Right kidney (tissue), 1 donor: ENCODE data around the gene PIKFYVE.
A peak's percentile ranks its signal among the peaks of the same experiment; 100 is the strongest.
"Not testable (repeated sequence)": the region's sequence is repeated elsewhere in the genome, so short reads cannot be mapped to it uniquely, and the experiment has no call there.

ENCODE experiments used
- DNase-seq: peaks from one replicate; pipeline ENCODE4 v3.0.0-alpha.2; 2016

PIKFYVE gene

DNA sequence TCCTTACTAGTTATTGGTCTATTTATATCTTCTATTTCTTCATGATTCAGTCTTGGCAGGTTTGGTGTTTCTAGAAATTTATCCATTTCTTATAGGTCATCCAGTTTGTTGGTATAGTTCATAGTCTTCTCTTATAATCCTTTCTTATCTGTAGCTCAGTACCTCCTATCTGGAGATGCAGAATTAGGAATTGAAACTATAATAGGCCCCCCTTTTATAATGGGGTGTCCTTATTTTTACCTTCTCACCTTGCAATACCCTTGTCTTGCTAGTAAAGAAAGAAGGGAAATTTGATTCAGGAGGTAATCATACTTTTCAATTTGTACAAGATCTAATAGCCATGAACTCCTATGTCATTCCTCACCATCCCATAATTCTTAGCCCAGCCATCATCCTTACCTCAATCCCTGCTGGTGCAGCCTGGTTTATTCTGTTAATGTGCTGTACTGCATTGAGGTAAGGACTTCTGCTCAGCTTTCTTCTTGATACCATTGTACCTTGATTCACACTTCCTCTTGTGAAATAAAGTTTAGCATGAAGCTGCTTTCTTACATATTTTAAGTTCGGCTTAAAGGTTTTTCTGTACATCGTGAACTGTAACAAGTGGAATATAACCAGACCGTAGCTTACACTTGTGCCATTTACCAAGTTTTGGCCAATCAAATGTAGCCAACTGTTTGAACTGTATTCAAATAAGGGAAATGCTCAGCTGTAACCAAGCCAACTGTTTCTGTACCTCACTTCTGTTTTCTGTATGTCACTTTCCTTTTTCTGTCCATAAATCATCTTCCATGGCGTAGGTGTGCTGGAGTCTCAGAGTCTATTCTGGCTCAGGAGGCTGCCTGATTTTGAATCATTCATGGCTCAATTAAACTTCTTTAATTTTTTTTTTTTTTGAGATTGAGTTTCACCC is 100.4 kb downstream of the PIKFYVE start:
- DNase-seq, result no peak

DNA sequence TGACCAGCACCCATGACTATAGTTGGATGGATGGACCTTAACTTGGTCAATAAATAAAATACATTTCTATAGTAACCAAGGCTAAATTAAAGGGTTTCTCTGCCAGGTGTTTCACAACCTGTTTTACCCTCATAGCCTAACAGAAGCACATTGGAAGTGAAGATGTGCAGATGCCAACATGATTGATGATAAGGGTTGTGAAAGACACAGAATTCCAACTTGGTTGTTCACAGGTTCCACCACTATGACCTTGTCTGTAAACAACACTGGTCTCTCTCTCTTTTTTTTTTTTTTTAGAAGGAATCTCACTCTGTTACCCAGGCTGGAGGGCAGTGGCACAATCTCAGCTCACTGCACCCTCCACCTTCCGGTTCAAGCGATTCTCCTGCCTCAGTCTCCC is 103.0 kb downstream of the PIKFYVE start:
- DNase-seq, result no peak

DNA sequence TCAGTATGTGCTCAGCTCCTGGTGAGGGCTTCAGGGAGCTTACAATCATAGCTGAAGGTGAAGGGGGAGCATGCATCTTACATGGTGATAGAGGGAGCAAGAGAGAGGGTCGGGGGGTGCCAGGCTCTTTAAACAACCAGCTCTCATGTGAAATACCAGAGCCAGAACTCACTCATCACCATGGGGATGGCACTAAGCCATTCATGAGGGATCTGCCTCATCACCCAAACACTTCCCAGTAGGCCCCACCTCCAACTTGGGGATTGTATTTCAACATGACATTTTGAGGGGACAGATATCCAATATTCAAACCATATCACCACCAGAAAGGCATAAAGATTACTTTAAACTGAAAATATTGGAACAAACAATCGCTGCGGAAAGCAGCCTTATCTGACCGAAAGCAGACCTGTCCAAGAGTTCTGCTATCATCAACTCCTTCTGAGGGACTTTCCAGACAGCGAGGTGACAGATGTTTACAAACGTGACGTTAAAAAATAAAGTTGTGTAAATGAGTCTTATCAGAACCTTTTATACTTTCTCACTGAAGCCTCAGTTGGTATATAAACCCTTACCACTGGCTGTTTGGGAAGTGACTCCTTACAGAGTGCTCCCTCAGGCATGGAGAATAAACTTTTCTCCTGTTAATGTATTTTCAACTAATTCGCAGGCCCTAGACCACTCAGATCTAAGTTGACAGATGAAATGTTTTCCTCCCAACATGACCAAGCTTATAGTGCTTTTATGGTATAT is 105.0 kb downstream of the PIKFYVE start:
- no peak for DNase-seq

DNA sequence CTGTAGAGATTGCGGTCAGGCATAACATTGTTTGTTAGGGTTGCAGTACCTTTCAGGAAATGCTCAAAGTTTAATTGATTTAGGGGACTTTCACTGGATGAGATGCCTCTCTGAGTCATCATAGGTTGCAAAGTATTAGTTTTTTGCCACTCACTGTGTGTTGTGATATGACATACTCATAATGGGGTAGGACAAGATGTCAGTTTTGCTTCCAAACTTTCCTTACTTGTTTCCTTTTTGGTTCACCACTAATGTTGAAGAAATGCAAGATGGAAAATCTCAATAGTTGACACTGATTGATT is 105.5 kb downstream of the PIKFYVE start:
- DNase-seq, result no peak

DNA sequence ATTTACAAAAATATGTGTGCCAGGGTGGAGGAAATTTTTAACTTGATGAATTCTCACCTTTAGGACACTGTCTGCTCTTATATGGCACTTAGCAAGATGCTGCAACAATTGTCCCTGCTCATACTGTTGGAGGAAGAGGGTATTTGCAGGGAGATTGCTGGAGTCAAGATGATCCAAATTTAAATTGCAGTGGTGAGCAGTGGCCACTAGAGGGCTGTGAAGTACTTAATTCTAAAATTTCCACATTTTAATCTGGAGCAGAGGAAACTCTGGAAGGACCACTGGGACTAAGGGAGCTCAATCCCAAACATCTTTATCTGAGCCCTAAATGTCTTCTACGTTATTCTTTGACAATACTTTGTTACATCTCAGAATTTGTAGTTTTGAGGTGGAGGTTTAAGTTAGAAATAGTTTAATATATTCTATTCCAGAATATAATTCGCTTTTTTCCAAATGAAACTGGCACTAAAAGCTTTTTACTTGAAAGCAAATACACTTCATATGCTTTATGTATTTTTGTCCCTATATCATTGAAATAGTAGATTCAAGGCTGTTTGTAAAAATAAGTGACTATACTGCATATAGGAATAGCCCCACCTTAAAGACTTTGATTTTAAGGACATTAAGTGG is 107.5 kb downstream of the PIKFYVE start:
- DNase-seq, result peak; percentile 6

DNA sequence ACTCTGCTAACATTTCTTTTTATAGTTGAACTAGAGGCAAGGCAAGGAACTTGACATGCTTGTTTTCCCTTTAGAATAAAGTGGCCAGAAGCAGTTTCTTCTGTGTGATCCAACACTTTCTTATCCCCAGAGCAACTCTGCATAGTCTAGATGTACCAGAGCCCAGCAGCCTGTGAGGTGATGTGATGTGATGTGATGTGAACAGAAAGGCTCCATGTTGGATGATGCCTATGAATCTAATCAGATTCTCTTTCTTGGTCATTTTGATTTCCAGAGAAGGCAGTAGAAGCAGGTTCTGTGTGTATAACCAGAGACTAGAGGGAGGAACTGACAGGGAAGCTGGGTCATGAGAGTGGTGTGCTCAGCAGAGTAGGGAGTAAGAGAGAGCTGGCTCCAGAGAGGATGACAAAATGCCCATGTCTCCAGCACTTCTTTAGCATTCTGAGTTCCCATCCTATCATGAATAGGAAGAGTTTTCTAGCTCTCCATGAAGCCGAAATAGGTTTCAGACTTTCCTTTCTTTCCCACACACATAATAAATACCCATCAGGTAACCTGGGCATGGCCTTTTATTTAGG is 109.5 kb downstream of the PIKFYVE start:
- no peak for DNase-seq

DNA sequence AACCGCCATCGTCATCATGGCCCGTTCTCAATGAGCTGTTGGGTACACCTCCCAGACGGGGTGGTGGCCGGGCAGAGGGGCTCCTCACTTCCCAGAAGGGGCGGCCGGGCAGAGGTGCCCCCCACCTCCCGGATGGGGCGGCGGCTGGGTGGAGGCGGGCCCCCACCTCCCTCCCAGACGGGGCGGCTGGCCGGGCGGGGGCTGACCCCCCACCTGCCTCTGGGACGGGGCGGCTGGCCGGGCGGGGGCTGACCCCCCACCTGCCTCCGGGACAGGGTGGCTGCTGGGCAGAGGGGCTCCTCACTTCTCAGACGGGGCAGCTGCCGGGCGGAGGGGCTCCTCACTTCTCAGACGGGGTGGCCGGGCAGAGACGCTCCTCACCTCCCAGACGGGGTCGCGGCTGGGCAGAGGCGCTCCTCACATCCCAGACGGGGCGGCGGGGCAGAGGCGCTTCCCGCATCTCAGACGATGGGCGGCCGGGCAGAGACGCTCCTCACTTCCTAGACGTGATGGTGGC is 111.3 kb downstream of the PIKFYVE start:
- DNase-seq, result not testable (repeated sequence)

DNA sequence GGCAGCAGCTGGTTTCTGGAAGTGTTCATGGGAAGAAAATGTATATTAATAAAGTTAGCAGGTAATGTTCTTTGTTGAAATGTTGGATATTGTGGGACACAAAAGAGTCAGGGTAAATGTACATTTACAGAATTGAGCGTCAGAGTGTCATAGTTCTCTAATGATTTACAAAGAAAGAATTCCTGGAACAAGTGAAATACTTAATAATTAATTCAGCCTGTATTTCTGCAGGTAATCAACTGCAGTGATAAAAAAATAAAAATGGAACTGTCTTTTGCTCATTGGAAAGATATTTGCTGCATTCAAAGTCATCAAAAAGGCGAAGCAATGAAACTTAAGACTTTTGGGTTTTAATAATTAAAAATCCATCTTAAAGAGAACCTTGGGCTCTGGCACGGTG is 113.1 kb downstream of the PIKFYVE start:
- no peak for DNase-seq

DNA sequence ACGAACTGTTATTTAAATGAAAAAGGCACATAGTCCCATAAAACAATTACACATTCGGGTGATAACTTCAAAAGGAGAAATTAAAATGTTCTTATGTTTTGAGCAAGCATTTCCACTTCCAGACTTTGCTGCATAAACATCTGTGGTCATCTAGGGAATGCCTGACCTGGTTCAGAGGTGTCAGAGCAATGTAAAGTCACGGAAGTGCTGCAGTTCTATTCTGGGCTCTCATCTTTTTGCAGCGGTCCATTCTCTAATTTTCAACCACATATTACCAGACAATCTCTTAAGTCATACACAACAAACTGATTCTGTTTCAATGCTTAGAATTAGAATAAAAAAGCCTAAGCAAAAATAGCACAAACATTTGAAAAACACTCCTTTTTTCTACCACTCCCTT is 118.6 kb downstream of the PIKFYVE start:
- no peak for DNase-seq

DNA sequence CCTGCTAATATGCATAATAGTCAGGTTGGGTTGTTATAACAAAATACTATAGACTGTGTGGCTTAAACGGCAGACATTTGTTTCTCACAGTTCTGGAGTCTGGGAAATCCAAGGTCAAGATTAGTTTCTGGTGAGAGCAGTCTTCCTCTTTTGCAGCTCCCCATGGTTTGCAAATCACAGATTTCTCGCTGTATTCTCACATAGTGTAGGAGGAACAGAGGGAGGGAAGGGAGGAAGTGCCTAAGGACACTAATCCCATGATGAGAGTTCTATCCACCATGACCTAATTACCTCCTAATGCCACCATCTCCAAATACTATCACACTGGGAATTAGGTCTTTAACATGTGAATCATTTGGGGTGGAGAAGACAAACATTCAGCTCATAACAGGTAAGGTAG is 120.5 kb downstream of the PIKFYVE start:
- no peak for DNase-seq

DNA sequence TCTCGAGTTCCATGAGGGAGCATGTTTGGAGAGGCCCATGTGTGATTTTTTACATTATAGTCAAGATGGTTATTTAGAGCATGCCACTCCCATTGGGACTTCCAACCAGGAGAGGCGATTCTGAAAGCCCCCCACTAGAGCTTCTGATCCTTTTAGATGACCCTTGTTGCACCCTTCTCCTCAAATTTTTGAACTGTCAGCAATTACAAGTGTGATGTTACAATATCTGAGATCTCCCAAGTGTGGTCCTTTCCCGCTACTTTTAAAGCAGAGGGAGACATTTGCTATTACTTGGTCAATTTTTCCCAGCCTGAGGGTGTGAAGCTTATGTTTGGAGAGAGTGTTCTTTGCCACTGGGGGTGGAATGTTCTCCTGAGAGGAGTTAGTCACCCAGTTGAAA is 123.9 kb downstream of the PIKFYVE start:
- no peak for DNase-seq

DNA sequence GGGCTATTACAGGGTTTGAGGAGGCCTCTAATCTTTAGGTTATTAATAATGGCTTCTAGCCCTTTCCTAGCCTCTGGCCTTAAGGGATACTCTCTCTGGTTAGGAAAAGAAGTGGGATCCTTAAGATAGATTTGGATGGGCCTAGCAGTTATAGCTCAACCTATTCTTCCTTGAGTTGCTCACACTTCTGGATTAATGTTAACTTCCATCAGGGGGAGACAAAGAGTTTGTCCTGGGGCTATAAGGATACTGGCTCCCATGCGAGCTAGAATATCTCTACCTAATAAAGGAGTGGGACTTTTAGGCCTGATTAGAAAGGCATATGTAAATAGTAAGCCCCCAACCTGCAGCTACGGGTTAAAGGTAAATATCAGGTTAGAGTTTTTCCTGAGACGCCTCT is 126.2 kb downstream of the PIKFYVE start:
- DNase-seq, result no peak

DNA sequence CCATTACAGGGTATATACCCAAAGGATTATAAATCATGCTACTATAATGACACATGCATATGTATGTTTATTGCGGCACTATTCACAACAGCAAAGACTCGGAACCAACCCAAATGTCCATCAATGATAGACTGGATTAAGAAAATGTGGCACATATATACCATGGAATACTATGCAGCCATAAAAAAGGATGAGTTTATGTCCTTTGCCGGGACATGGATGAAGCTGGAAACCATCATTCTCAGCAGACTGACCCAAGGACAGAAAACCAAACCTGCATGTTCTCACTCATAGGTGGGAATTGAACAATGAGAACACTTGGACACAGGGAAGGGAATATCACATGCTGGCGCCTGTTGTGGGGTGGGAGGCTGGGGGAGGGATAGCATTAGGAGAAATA is 130.7 kb downstream of the PIKFYVE start:
- DNase-seq, result not testable (repeated sequence)

DNA sequence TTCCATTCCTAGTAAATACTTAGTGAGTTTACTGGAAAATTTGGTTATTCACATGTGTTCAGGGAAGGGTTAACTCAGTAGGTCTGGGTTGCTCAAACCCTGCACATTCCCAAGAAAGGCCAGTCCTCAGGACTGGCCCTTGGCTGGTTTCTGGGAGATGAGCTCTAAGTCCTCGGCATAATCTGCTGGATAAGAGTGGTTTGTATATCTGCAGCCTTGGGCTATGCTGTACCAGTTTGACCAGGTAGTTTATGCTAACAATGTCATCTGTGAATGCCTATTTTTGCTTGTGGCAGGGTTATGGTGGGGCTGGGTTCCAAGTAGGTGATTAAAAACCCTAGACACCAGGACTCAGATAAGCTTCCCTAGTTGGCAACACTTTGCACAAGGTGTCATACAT is 133.1 kb downstream of the PIKFYVE start:
- DNase-seq, result no peak

DNA sequence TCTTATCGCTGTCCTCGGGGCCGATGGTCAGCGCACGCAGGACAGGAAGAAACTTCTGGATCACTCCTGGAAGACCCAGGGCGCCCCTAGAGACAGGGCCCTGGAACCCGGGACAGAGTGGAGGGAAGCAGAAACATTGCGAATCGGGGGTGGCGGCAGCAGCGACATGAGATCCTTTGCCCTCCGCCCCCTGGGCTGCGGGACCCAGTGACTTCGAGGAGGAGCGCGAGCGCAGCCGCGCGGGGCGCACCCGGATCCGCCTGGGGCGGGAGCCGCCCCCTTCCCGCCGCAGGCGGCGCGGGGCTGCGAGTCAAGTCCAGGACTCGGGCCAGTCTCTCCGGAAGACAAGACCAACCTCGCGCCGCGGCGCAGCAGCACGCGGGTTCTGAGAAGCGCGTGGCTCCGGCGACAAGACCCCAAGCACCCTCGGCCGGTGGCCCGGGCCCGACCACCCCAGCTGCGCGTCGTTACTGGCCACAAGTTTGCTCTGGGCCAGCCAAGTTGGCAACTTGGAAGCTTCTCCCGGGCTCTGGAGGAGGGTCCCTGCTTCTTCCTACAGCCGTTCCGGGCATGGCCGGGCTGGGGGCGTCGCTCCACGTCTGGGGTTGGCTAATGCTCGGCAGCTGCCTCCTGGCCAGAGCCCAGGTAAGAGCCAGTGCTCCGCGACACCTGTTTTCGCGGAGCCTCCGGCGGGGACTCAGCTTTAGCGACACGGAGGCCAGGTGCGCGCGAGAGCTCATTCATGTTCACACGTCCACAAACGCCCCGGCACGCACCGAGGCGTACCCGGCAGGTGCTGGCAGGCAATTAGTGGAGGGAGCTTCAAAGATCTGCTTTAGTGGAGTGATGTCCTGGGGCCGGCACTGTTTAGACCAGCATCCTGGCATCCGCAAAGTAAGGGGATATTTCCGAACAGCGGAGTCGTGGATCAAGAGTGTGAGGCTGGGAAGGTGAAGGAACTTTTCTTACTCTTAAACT is 140.7 kb downstream of the PIKFYVE start, which contains the start of gene PTH2R:
Gene PTH2R, plus strand, starts transcription at position 319 of the 978 bp plus-strand sequence. Its CDS starts 252 bp downstream, at position 571.
- peak; percentile 70 for DNase-seq

DNA sequence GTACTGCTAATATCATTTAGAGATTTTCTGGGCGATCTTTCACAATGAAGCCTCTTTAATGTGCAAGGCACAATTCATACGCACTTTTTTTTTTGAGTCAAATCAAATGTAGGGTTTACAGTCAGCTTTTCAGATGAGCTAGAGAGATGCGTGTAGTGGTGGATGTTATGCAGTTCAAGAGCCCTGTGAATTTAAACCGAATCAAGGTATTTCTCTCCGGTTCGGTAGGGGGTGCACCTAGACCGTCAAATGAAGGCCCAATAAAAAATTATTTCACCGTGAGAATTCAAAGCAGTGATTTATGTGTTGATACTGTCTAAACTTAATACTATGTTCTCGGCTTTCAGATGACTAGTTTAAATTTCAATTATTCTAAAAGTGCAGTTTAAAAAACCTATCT is 141.6 kb downstream of the PIKFYVE start:
- DNase-seq, result peak; percentile 8
